ENCODE measurements around the gene TENT5C. TPM values are rescaled to one million over a fixed set of nuclear protein-coding genes. Genes with fewer than 3 reads are reported as not detected.

TENT5C gene
- total RNA-seq, 1 donor from 2014 or later = 14.5 TPM

DNA sequence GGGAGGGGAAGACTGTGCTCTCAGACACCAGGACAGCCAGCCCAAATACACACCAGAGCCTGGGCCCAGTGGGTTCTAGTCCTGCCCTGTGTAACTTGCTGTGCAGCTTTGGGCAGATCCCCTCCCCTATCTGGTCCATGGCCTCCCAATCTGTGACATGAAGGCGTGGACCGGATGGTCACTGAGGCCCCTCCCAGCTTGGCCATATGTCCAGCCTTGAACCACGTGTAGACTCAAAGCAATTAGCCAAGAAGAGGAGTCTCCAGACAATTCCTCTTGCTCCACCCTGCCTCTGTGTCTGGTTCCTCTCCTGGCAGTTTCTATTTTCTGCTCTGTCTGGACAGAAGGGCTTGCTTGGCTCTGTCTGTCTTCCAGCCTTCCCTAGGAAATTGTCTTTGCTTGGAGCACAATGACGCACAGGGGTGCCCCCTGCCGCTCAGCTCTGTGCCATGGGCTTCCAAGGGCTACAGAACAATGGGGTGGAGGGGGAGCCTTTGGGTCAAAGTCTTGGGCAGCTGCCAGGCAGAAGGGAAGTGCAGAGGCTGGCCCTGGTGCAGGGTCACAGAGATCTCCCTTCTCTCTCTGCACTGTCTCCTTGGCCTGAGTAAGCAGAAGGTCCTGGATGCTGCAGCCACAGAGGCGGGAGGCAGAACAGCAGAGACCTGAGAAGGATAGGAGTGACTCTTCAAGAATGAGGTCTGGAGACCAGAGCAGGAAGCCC lies 66.1 kb downstream of the TENT5C start:
- intact Hi-C loops (cut with micrococcal nuclease) = loop anchor here (10.0 kb wide), 1 partner anchor 547 kb away; the partner anchor contains the start of gene TRIM45

- intact Hi-C loops (cut with micrococcal nuclease) = loop anchor here (10.0 kb wide), 1 partner anchor 548 kb away; the partner anchor contains the start of gene TRIM45
These were observed 66.9 kb downstream of the TENT5C start for GRCh38 chr1:117672756-117673155.

- intact Hi-C loops (cut with micrococcal nuclease) = loop anchor here (10.0 kb wide), 1 partner anchor 549 kb away; the partner anchor contains the start of gene TRIM45
These were observed 67.6 kb downstream of the TENT5C start for GRCh38 chr1:117673405-117673804.

DNA sequence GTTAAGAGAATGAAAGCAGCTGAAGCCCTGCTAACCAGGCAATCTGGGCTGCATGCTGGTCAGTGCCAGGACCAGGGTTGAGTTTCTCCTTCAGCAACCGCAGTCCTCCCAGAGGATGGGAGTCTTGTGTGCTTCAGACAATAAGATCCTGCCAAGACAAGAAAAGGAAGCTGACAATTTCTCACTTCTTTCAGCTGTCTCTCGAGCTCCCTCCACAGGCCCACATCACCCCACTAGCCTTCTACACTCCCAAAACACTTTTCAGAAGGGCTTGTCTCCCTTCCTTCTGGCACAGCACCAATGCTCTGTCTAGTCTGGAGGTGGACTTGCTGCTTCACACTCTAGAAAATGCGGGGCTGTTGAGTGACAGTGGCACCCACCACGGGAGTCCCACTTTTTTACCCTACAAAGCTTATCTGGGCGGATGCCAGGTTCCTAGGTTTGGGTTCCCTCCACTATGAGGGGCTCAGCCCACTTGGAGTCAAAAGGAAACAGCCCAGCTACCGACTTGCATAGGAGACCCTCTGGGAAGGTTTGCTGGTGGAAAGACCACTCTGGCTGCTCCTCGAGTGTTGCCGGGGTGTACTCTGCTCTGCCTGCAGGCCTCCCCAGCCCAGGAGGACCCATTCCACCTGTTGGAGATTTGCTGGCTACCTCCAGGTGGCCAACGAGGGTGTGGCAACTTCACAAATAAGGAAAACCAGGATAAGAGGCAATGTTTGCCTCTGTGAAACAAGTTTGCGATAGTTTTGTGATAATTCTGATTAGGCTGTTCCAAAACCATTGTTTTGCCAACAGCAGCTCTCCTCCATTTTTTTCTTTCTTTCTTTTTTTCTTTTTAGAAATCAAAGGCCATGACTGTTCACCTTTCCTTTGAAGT lies 68.9 kb downstream of the TENT5C start:
- intact Hi-C loops (cut with micrococcal nuclease) = loop anchor here (1.0 to 10.0 kb wide), 7 partner anchors 10 to 550 kb away; partner anchors contain the start of gene TRIM45

DNA sequence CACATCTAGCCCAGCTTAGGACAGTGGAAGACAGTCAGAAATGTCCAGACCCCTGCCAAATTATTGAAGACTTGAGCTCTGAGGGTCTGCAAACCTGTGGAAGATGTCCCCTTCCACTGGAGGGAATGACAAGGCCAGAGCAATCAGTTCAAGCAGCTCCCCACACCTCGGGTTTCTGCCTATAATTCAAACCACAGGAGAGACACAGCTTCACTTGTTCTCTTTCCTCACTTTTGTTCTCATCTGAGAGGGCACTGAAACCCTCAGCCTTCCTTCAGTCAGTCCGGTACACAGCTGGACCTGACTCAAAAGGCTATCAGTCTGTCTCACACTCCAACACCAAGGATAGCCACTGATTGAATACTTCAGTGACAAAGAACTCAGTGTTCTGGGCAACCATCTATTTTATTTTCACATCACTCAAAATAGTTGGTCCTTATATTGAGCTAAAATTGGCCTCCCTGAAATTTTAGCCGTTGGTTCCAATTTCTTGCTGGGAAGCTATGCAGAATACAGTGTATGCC lies 70.1 kb downstream of the TENT5C start:
- intact Hi-C loops (cut with micrococcal nuclease) = loop anchor here (10.0 kb wide), 1 partner anchor 551 kb away; the partner anchor contains the start of gene TRIM45

- intact Hi-C loops (cut with micrococcal nuclease) = loop anchor here (10.0 kb wide), 1 partner anchor 552 kb away; the partner anchor contains the start of gene TRIM45
These were observed 70.8 kb downstream of the TENT5C start for GRCh38 chr1:117676615-117677130.

Other genes with a start within 250 kb of the TENT5C start
- gene MAN1A2, start 238.6 kb upstream of the TENT5C start, total RNA-seq = 43.2 and 44.6 TPM in 2 replicates

Measured in T-helper 1 cell treated with Interleukin-12 subunit alpha and Interleukin-12 subunit beta and Interleukin-4 antibody, amounts not matched to agents 30 ng/mL and 1 ng/mL, for 36 hours (primary cell).